A549 (cell line): ENCODE results near the gene SLC43A1. TPM values are rescaled to one million over a fixed set of nuclear protein-coding genes. Genes with fewer than 3 reads are reported as not detected.

Source experiments
- ATAC-seq, 2 experiments: fragments of 200-7000 bp in 1 of 2; fragments of >200 bp in 1 of 2; cut with Nextera tagmentation in 1 of 2; cut with Tn5 transposase in 1 of 2; 3 replicates each; pipeline versions ENCODE4 v1.8.0 to v1.9.1; 2018 to 2020; ENCODE audit warnings: mild to moderate bottlenecking in 1 of 2, moderate library complexity in 1 of 2
- CTCF ChIA-PET: fragments of 300-600 bp; sonication (Branson Sonifier 250); formaldehyde crosslinking; extraction: SDS; loops from one replicate; lab custom pipeline; 2021; ENCODE audit warnings: antibody characterized with exemption, inconsistent platforms; lab: Yijun Ruan, JAX
- POLR2A ChIA-PET: fragments of 350-600 bp; formaldehyde crosslinking; extraction: SDS; loops from one replicate; lab custom pipeline; 2021; ENCODE audit warnings: antibody characterized with exemption, inconsistent platforms; lab: Yijun Ruan, JAX
- DNase-seq, 2 experiments: peaks; one replicate each; pipeline versions ENCODE4 v3.0.0 to v3.0.0-alpha.2; 2011 to 2016; ENCODE audit warnings: low read depth in 1 of 2, low spot score in 1 of 2
- FAIRE-seq: peaks from 2 replicates; lab custom pipeline; 2011; peaks lifted over from hg19 to GRCh38; lab: Jason Lieb, UNC
- H3K27ac ChIP-seq, 2 experiments: fragments of >200 bp; sonication (Bioruptor Twin); formaldehyde crosslinking; 3 replicates each; pipeline ENCODE4 v1.5.1; 2016 to 2017
- H3K4me1 ChIP-seq: fragments of >200 bp; sonication (Bioruptor Twin); formaldehyde crosslinking; 3 replicates; pipeline ENCODE4 v1.6.1; 2016
- H3K4me2 ChIP-seq: fragments of >200 bp; sonication (Bioruptor Twin); formaldehyde crosslinking; 3 replicates; pipeline ENCODE4 v1.6.1; 2016
- H3K4me3 ChIP-seq: fragments of >200 bp; sonication (Bioruptor Twin); formaldehyde crosslinking; 3 replicates; pipeline ENCODE4 v1.5.1; 2016
- H3K9me3 ChIP-seq: fragments of >200 bp; sonication (Bioruptor Twin); formaldehyde crosslinking; 3 replicates; pipeline ENCODE4 v1.6.1; 2016
- BHLHE40 ChIP-seq: IDR thresholded peaks from 2 replicates; pipeline ENCODE4 v1.6.1; 2012; ENCODE audit warnings: low read depth, low read length, inconsistent platforms
- CBX2 ChIP-seq: fragments of 200-600 bp; sonication (generic); IDR thresholded peaks from 2 replicates; pipeline ENCODE4 v1.6.1; 2016; ENCODE audit warnings: low read depth, mild to moderate bottlenecking, borderline replicate concordance
- FOXS1 ChIP-seq: fragments of 250-450 bp; sonication (Bioruptor Pico); IDR thresholded peaks from 2 replicates; pipeline ENCODE4 v1.5.0; 2020; ENCODE audit warnings: mild to moderate bottlenecking, moderate library complexity
- GATA3 ChIP-seq: IDR thresholded peaks from 2 replicates; pipeline ENCODE4 v1.6.1; 2012; ENCODE audit warnings: borderline replicate concordance
- HDAC2 ChIP-seq: fragments of 200-600 bp; sonication (generic); IDR thresholded peaks from 2 replicates; pipeline ENCODE4 v1.6.1; 2016
- HEYL ChIP-seq: fragments of 250-450 bp; sonication (Bioruptor Pico); IDR thresholded peaks from 2 replicates; pipeline ENCODE4 v1.8.0; 2021; ENCODE audit warnings: mild to moderate bottlenecking, moderate library complexity
- JUNB ChIP-seq: fragments of >200 bp; sonication (Bioruptor Twin); formaldehyde crosslinking; IDR thresholded peaks from 2 replicates; pipeline ENCODE4 v1.6.1; 2016
- KDM1A ChIP-seq: fragments of 200-600 bp; sonication (generic); IDR thresholded peaks from 2 replicates; pipeline ENCODE4 v1.6.1; 2016; ENCODE audit warnings: low read depth, mild to moderate bottlenecking
- MAFK ChIP-seq: fragments of 450-650 bp; IDR thresholded peaks from 2 replicates; pipeline ENCODE4 v1.6.1; 2014; ENCODE audit not compliant: partially characterized antibody
- MAZ ChIP-seq: fragments of 150-350 bp; IDR thresholded peaks from 2 replicates; pipeline ENCODE4 v1.6.1; 2014; ENCODE audit warnings: antibody characterized with exemption, low read depth, low read length, borderline replicate concordance
- NR3C1 ChIP-seq: fragments of >200 bp; sonication (Bioruptor Twin); formaldehyde crosslinking; IDR thresholded peaks from 3 replicates; pipeline ENCODE4 v1.6.1; 2017
- POLR2A ChIP-seq: IDR thresholded peaks from 2 replicates; pipeline ENCODE4 v1.6.1; 2012; ENCODE audit warnings: mild to moderate bottlenecking, low read length
- POLR2AphosphoS2 ChIP-seq: conservative IDR thresholded peaks from 2 replicates; pipeline ENCODE4 v1.6.1; 2012; ENCODE audit warnings: low read length, improper control_type of control experiment, inconsistent platforms
- RARB ChIP-seq: fragments of 250-450 bp; sonication (Bioruptor Pico); IDR thresholded peaks from 2 replicates; pipeline ENCODE4 v1.8.0; 2021; ENCODE audit warnings: mild to moderate bottlenecking, moderate library complexity
- RCOR1 ChIP-seq: fragments of 150-350 bp; IDR thresholded peaks from 2 replicates; pipeline ENCODE4 v1.6.1; 2014; ENCODE audit warnings: antibody characterized with exemption, low read length, low read depth
- SMC3 ChIP-seq: fragments of >200 bp; sonication (Bioruptor Twin); formaldehyde crosslinking; IDR thresholded peaks from 3 replicates; pipeline ENCODE4 v1.6.1; 2018; ENCODE audit warnings: inconsistent platforms
- SREBF2 ChIP-seq: fragments of 450-650 bp; IDR thresholded peaks from 2 replicates; pipeline ENCODE4 v1.6.1; 2014; ENCODE audit warnings: mild to moderate bottlenecking, moderate library complexity
- ZC3H11A ChIP-seq: fragments of 450-650 bp; IDR thresholded peaks from 2 replicates; pipeline ENCODE4 v1.6.1; 2014; ENCODE audit warnings: antibody characterized with exemption, mild to moderate bottlenecking
- ZFP36 ChIP-seq: fragments of 450-650 bp; IDR thresholded peaks from 2 replicates; pipeline ENCODE4 v1.6.1; 2014; ENCODE audit warnings: borderline replicate concordance; ENCODE audit not compliant: partially characterized antibody
- WGBS: methylation state at CpG from one replicate; pipeline ENCODE4 v1.1.6; 2017; ENCODE audit errors: missing lambda C conversion rate; 5-methylcytosine and 5-hydroxymethylcytosine counted together
- polyA plus RNA-seq, 4 experiments: library from polyadenylated mRNA; depleted of rRNA in 3 of 4; stranded (reverse); fragments of >200 nt; fragmentation: RNase III in 1 of 4; extraction: RNeasy Plus Mini Kit Qiagen cat#74134 plus additional on column Dnase treatment in 1 of 4; gene quantifications; 2 replicates in 3 of 4; 3 replicates in 1 of 4; pipeline ENCODE4 v1.2.3, GENCODE V29; 2011 to 2017
- TF ChIP-seq, protein P1 (sequence below): fragments of >200 bp; sonication (Bioruptor Twin); formaldehyde crosslinking; IDR thresholded peaks from 2 replicates; pipeline ENCODE4 v1.6.1; 2016
- TF ChIP-seq, protein P2 (sequence below): fragments of >200 bp; sonication (Bioruptor Twin); formaldehyde crosslinking; IDR thresholded peaks from 3 replicates; pipeline ENCODE4 v1.5.1; 2016
- TF ChIP-seq, protein P3 (sequence below): IDR thresholded peaks from 2 replicates; pipeline ENCODE4 v1.6.1; 2012
- TF ChIP-seq, protein P4 (sequence below): fragments of 450-650 bp; IDR thresholded peaks from 2 replicates; pipeline ENCODE4 v1.6.1; 2014; ENCODE audit warnings: antibody characterized with exemption
- TF ChIP-seq, protein P5 (sequence below): fragments of 150-350 bp; IDR thresholded peaks from 2 replicates; pipeline ENCODE4 v1.6.1; 2014; ENCODE audit warnings: low read depth, mild to moderate bottlenecking, low read length

The SLC43A1 gene
- polyA plus RNA-seq, 2 of the 4 experiments (the other 2 are of a cell fraction): 1.0 to 4.6 TPM

DNA sequence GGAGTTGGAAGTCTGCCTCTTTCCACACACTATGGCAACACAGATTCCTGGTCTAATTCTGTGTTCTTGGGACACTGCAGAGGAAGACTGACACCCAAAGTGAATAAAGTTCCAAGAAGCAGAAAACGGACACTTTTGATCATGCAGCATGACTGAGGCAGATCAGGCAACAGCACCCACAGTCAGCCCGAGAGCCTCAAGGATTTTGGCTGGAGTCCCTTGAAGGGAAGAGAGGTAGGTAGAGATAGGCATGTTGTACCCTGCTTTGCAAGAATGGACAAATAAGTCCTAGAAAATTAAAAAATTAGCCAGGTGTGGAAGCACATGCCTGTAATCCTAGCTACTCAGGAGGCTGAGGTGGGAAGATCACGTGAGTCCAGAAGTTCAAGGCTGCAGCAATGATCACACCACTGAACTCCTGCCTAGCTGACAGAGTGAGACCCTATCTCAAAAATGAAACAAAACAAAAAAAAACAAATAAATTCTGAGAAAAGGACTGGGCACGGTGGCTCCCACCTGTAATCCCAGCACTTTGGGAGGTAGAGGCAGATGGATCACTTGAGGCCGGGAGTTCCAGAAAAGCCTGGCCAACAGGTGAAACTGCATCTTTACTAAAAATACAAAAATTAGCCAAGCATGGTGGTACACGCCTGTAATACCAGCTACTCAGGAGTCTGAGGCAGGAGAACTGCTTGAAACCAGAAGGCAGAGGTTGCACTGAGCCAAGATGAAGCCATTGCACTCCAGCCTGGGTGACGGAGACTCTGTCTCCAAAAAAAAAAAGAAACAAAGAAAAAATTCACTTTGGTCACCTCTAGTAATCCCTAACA, 6.9 kb downstream of the SLC43A1 start:
- no peak for ATAC-seq
- no peak for FAIRE-seq
- Histone ChIP-seq H3K4me3 (no peak overlapping the region), H3K4me2 (no peak overlapping the region), H3K27ac (no peak overlapping the region), H3K9me3 (no peaks in the 10 kb centered on the region), H3K4me1 (no peaks in the 10 kb centered on the region)
- no peak for DNase-seq
- POLR2A ChIA-PET: no interaction called here
- TF ChIP-seq RARB (no peak), SMC3 (no peak), HEYL (CRISPR knock-in tag) (no peak)
- TF ChIP-seq, protein P1, sequence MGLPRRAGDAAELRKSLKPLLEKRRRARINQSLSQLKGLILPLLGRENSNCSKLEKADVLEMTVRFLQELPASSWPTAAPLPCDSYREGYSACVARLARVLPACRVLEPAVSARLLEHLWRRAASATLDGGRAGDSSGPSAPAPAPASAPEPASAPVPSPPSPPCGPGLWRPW: no peak
- TF ChIP-seq, protein P2, sequence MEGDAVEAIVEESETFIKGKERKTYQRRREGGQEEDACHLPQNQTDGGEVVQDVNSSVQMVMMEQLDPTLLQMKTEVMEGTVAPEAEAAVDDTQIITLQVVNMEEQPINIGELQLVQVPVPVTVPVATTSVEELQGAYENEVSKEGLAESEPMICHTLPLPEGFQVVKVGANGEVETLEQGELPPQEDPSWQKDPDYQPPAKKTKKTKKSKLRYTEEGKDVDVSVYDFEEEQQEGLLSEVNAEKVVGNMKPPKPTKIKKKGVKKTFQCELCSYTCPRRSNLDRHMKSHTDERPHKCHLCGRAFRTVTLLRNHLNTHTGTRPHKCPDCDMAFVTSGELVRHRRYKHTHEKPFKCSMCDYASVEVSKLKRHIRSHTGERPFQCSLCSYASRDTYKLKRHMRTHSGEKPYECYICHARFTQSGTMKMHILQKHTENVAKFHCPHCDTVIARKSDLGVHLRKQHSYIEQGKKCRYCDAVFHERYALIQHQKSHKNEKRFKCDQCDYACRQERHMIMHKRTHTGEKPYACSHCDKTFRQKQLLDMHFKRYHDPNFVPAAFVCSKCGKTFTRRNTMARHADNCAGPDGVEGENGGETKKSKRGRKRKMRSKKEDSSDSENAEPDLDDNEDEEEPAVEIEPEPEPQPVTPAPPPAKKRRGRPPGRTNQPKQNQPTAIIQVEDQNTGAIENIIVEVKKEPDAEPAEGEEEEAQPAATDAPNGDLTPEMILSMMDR: no peak
- TF ChIP-seq, all 56 proteins: peak for 0
- 65% methylated on average over 7 of the region's 7 CpGs for WGBS
- CTCF ChIA-PET: interaction anchor here (0.8 to 22.5 kb wide), 6 partner anchors 8 to 48 kb away, joined by 3 to 299 read pairs (median 3); partner anchors contain the start of genes RTN4RL2 and TIMM10

DNA sequence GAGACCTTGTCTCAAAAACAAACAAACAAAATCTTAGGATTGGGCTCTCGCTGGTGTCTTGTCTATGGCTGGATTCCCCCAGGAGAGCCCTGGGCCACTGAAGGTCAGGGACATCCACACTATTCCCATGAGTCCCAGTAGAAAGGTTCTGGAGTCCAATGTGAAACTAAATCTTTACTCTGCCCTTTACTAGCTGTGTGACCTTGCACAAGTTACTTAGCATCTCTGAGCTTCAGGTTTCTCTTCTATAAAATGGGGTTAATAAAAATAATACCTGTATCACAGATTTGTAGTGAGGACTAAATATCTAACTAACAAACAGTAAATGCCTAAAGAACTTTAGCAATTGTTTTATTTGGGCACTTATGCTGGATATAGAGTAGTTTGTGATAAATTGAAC, 9.0 kb downstream of the SLC43A1 start:
- no peak for TF ChIP-seq MAZ

DNA sequence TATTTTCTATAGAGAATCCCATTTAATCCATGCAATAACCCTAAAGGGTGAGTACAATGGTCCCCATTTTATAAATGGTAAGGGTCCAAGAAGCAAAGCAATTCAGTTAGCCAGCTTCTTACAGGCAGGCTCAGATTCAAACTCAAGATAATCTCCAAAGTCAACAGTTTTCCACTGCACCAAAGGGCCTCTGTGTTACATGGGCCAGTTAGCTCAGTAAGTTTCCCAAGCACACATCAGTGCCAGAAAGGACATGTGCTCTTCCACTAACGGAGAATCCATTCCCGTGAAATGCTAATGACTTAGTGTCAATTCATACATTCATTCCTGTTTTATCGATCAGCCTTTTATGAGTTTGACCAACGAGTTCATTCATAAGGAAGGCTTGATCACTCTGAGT, 11.0 kb downstream of the SLC43A1 start:
- POLR2A ChIA-PET: no interaction called here
- FAIRE-seq: no peak
- no peak overlapping the region for H3K27ac ChIP-seq
- no peak for ATAC-seq
- 78% methylated on average over 4 of the region's 4 CpGs for WGBS
- no peak overlapping the region for H3K4me3 ChIP-seq
- H3K4me1 ChIP-seq: peaks cover 8% of the 10 kb centered on the region; the same call in 2 of the 3 replicates
- H3K4me2 ChIP-seq: no peak overlapping the region
- H3K9me3 ChIP-seq: no peaks in the 10 kb centered on the region
- CTCF ChIA-PET: interaction anchor here (0.7 to 22.5 kb wide), 9 partner anchors 9 to 47 kb away, joined by 3 to 299 read pairs (median 4); partner anchors contain the start of genes SLC43A1 and TIMM10
- TF ChIP-seq MAZ (no peak), BHLHE40 (no peak), NR3C1 (no peak), KDM1A (no peak), POLR2AphosphoS2 (no peak), MAFK (no peak)
- TF ChIP-seq, protein P3, sequence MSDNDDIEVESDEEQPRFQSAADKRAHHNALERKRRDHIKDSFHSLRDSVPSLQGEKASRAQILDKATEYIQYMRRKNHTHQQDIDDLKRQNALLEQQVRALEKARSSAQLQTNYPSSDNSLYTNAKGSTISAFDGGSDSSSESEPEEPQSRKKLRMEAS: no peak
- DNase-seq: no peak

More for the DNA sequence above, 9.0 kb downstream of the SLC43A1 start:
- FAIRE-seq: no peak
- WGBS: 58% methylated on average over 1 of the region's 1 CpG
- Histone ChIP-seq H3K27ac (no peak overlapping the region), H3K9me3 (no peaks in the 10 kb centered on the region), H3K4me3 (no peak overlapping the region), H3K4me2 (no peak overlapping the region), H3K4me1 (peaks cover 3% of the 10 kb centered on the region; the same call in 1 of the 3 replicates)
- POLR2A ChIA-PET: no interaction called here
- no peak for DNase-seq
- CTCF ChIA-PET: interaction anchor here (0.8 to 22.5 kb wide), 7 partner anchors 13 to 161 kb away, joined by 3 to 299 read pairs (median 4); partner anchors contain the start of genes RTN4RL2 and TIMM10
- no peak for ATAC-seq

DNA sequence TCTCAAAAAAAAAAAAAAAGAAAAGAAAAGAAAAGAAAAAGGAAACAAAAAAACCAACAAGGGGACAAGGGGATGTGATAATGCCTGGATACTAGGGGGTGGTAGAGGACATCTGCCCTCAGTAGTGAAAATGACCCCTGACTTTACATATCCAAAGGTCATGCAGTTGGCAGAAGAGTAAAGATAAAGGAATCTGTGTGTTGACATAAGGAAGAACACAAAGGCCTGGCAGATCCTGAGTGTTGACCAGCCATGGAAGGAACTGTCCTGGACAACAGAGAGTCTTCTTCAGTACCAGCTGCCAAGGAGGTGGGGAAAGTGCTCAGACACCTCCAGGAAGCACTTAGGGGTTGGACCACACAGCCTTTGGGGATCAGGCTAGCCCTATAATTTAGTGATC, 12.6 kb downstream of the SLC43A1 start:
- CTCF ChIA-PET: interaction anchor here (0.6 to 22.5 kb wide), 9 partner anchors 9 to 141 kb away, joined by 3 to 299 read pairs (median 7); partner anchors contain the start of genes SLC43A1 and TIMM10
- FAIRE-seq: no peak
- DNase-seq: no peak
- Histone ChIP-seq H3K4me3 (no peak overlapping the region), H3K4me2 (no peak overlapping the region), H3K9me3 (no peaks in the 10 kb centered on the region), H3K4me1 (peaks cover 11% of the 10 kb centered on the region; the same call in 2 of the 3 replicates), H3K27ac (no peak overlapping the region)
- POLR2A ChIA-PET: no interaction called here
- ATAC-seq: no peak
- TF ChIP-seq, protein P4, sequence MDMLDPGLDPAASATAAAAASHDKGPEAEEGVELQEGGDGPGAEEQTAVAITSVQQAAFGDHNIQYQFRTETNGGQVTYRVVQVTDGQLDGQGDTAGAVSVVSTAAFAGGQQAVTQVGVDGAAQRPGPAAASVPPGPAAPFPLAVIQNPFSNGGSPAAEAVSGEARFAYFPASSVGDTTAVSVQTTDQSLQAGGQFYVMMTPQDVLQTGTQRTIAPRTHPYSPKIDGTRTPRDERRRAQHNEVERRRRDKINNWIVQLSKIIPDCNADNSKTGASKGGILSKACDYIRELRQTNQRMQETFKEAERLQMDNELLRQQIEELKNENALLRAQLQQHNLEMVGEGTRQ: no peak
- TF ChIP-seq CBX2 (no peak), RCOR1 (no peak), FOXS1 (CRISPR knock-in tag) (no peak), JUNB (no peak), RARB (no peak), GATA3 (no peak), SREBF2 (no peak), POLR2AphosphoS2 (no peak), POLR2A (no peak), HDAC2 (no peak), ZC3H11A (no peak), NR3C1 (no peak), ZFP36 (no peak)
- TF ChIP-seq, protein P5, sequence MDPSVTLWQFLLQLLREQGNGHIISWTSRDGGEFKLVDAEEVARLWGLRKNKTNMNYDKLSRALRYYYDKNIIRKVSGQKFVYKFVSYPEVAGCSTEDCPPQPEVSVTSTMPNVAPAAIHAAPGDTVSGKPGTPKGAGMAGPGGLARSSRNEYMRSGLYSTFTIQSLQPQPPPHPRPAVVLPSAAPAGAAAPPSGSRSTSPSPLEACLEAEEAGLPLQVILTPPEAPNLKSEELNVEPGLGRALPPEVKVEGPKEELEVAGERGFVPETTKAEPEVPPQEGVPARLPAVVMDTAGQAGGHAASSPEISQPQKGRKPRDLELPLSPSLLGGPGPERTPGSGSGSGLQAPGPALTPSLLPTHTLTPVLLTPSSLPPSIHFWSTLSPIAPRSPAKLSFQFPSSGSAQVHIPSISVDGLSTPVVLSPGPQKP: no peak
- TF ChIP-seq, protein P1: no peak
